Rectal smooth muscle tissue (tissue), 1 donor: ENCODE measurements around the gene DNAJC5.
"Not testable (repeated sequence)": the region's sequence is repeated elsewhere in the genome, so short reads cannot be mapped to it uniquely, and the experiment has no call there.

Source experiments
- H3K27ac ChIP-seq: one replicate; pipeline ENCODE4 v1.7.0; 2013; ENCODE audit warnings: low read depth, low read length, inconsistent platforms
- H3K27me3 ChIP-seq: one replicate; pipeline ENCODE4 v1.7.0; 2013; ENCODE audit warnings: low read length; ENCODE audit not compliant: control insufficient read depth, insufficient read depth
- H3K36me3 ChIP-seq: one replicate; pipeline ENCODE4 v1.7.0; 2013; ENCODE audit warnings: low read length; ENCODE audit not compliant: control insufficient read depth, insufficient read depth
- H3K4me1 ChIP-seq: one replicate; pipeline ENCODE4 v1.7.0; 2013; ENCODE audit warnings: low read length; ENCODE audit not compliant: control insufficient read depth, insufficient read depth
- H3K4me3 ChIP-seq: one replicate; pipeline ENCODE4 v1.7.0; 2013; ENCODE audit warnings: low read length
- H3K9ac ChIP-seq: one replicate; pipeline ENCODE4 v1.7.0; 2013; ENCODE audit warnings: low read length

DNAJC5 gene

DNA sequence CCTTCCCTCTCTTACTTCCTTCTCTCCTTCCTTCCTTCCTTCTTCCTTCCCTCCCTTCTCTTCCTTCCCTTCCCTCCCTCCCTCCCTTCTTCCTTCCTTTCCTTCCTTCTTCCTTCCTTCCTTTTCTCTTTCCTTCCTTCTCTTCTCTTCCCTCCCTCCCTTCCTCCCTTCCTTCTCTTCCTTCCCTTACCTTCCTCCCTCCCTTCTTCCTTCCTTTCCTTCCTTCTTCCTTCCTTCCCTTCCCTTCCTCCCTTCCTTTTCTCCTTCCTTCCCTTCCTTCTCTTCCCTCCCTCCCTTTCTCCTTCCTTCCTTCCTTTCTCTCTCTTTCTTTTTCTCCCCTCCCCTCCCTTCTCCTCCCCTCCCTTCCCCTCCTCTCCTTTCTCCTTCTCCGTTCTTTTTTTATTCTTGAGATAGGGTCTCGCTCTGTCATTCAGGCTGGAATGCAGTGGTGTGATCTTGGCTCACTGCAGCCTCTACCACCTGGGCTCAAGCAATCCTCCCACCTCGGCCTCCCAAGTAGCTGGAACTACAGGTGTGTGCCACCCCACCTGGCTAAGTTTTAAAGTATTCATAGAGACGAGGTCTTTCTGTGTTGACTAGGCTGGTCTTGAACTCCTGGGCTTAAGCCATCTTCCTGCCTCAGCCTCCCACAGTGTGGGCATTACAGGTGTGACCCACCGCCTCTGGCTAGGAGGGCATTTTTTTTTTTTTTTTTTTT lies 75.9 kb downstream of the DNAJC5 start:
- no peaks in the 10 kb centered on the region for H3K36me3 ChIP-seq
- H3K27me3 ChIP-seq = no peaks in the 10 kb centered on the region
- peaks cover 6% of the 10 kb centered on the region for H3K4me1 ChIP-seq
- H3K9ac ChIP-seq = no peak overlapping the region
- H3K4me3 ChIP-seq = no peak overlapping the region
- no peak overlapping the region for H3K27ac ChIP-seq

DNA sequence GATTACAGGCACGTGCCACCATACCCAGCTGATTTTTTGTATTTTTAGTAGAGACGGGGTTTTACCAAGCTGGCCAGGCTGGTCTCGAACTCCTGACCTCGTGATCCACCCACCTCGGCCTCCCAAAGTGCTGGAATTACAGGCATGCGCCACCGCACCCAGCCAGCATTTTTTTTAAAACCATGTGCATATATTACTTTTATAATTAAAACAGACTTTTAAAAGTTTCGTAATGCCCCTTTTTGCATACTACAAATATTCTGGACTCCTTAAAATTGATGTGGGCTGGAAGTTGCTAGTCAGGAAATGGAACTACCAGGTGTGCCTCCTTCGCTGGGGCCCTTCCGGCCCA lies 77.0 kb downstream of the DNAJC5 start:
- not testable (repeated sequence) for H3K27ac ChIP-seq, H3K27me3 ChIP-seq, H3K4me1 ChIP-seq

DNA sequence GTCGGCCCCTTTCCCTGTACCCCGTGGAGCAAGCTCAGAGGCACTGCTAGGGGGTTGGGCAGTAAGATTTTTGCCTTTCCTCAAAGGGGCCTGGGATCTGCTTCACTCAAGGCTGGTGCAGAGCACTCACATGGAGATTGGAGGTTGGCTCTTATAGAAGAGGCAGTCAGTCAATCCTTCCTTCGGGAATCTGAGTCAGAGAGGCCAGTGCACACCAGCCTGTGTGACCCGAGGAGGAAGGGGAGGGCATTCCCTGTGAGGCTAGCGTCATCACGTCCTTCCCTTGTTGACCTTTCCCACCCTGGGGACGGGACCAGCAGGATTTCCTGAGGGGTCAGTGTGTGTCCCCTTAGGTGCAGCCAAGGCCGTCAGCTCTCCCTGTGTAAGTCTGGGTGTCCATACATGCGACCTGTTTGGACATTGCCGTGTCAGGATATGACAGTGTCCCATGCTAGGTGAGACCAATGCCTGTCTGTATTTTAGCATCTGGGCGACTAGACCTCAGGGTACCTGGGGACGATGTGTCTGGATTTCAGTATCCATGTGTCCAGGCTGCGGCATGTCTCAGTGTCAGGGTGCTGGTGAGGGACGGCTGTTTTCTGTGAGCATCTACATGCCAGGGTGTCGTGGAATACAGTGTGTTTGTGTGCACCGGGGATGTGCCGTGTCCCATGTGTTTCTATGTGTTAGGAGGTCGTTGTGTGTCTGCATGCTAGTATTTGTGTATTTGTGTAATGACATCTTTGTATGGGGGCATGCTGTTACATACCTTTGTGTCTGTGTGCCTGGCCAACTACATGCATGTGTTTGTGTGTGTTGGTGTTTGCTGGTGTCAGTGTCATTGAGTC lies 77.6 kb downstream of the DNAJC5 start:
- H3K9ac ChIP-seq = no peak overlapping the region
- no peak overlapping the region for H3K27ac ChIP-seq
- H3K27me3 ChIP-seq = no peaks in the 10 kb centered on the region
- peaks cover 6% of the 10 kb centered on the region for H3K4me1 ChIP-seq
- H3K36me3 ChIP-seq = no peaks in the 10 kb centered on the region
- H3K4me3 ChIP-seq = no peak overlapping the region

More for the DNA sequence above, 77.0 kb downstream of the DNAJC5 start:
- H3K4me3 ChIP-seq, H3K36me3 ChIP-seq, H3K9ac ChIP-seq: not testable (repeated sequence)

DNA sequence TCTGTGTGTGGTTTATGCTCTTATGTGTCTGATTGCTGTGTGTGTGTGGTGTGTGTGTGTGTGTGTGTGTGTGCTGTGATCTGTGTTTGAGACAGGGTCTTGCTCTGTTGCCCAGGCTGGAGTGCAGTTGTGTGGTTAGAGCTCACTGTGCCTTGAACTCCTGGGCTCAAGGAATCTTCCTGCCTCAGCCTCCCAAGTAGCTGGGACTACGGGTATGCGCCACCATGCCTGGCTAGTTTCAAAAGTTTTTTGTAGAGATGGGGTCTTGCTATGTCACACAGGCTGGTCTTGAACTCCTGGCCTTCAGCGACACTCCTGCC lies 78.2 kb downstream of the DNAJC5 start:
- Histone ChIP-seq H3K4me1 (peaks cover 6% of the 10 kb centered on the region), H3K4me3 (no peak overlapping the region), H3K9ac (no peak overlapping the region), H3K27ac (no peak overlapping the region), H3K27me3 (no peaks in the 10 kb centered on the region), H3K36me3 (no peaks in the 10 kb centered on the region)

- peaks cover 4% of the 10 kb centered on the region for H3K4me1 ChIP-seq
- no peak overlapping the region for H3K27ac ChIP-seq
- no peak overlapping the region for H3K9ac ChIP-seq
- H3K36me3 ChIP-seq = no peaks in the 10 kb centered on the region
- no peaks in the 10 kb centered on the region for H3K27me3 ChIP-seq
- peak overlapping the region; percentile 35 for H3K4me3 ChIP-seq
Observed at GRCh38 chr20:63973636-63974401, 78.9 kb downstream of the DNAJC5 start.

- Histone ChIP-seq H3K9ac (no peak overlapping the region), H3K4me3 (no peak overlapping the region), H3K36me3 (no peaks in the 10 kb centered on the region), H3K27ac (no peak overlapping the region), H3K4me1 (peaks cover 2% of the 10 kb centered on the region), H3K27me3 (no peaks in the 10 kb centered on the region)
Observed at GRCh38 chr20:63974402-63975200, 79.7 kb downstream of the DNAJC5 start.

- not testable (repeated sequence) for H3K4me3 ChIP-seq, H3K27ac ChIP-seq, H3K36me3 ChIP-seq, H3K27me3 ChIP-seq, H3K9ac ChIP-seq, H3K4me1 ChIP-seq
Observed at GRCh38 chr20:63976511-63976910, 81.6 kb downstream of the DNAJC5 start.

GRCh38 chr20:63976980-63977738 lies 82.2 kb downstream of the DNAJC5 start:
- Histone ChIP-seq H3K4me3 (no peak overlapping the region), H3K27me3 (no peaks in the 10 kb centered on the region), H3K4me1 (peaks cover 4% of the 10 kb centered on the region), H3K36me3 (no peaks in the 10 kb centered on the region), H3K27ac (no peak overlapping the region), H3K9ac (no peak overlapping the region)

DNA sequence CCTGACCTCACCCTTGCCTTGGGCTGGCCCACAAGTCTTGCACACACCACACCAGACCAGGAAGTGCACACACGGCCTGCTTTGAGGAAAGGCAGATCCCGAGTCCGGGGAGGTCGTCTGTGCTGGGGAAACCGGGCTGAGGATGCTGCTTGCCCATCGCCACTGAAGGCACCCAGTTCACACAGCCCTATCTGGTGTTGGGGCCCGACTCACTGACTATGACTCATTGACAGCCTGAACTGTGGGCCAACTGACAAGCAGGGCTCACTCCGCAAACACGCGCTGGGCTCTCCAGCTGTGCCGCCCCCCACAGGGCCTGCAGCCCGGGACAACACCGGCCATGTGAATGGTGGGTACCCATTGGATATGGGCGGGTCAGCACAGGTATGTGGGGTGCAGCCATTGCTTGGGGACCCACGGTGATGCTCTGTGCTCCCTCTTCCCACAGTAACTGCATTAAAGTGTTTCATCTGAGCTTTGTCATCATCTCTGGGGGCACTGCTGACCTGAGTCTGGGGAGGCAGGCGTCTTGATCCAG lies 82.9 kb downstream of the DNAJC5 start:
- Histone ChIP-seq H3K27me3 (no peaks in the 10 kb centered on the region), H3K4me3 (no peak overlapping the region), H3K27ac (no peak overlapping the region), H3K9ac (no peak overlapping the region), H3K4me1 (peaks cover 4% of the 10 kb centered on the region), H3K36me3 (no peaks in the 10 kb centered on the region)

- Histone ChIP-seq H3K27me3 (no peaks in the 10 kb centered on the region), H3K9ac (no peak overlapping the region), H3K4me3 (peak overlapping the region; percentile 72), H3K27ac (no peak overlapping the region), H3K36me3 (no peaks in the 10 kb centered on the region), H3K4me1 (peaks cover 4% of the 10 kb centered on the region)
Observed at GRCh38 chr20:63978319-63979228, 83.6 kb downstream of the DNAJC5 start.

GRCh38 chr20:63979229-63979556 lies 84.3 kb downstream of the DNAJC5 start:
- no peaks in the 10 kb centered on the region for H3K27me3 ChIP-seq
- H3K36me3 ChIP-seq = no peaks in the 10 kb centered on the region
- peak overlapping the region; percentile 72 for H3K4me3 ChIP-seq
- peaks cover 4% of the 10 kb centered on the region for H3K4me1 ChIP-seq
- no peak overlapping the region for H3K27ac ChIP-seq
- H3K9ac ChIP-seq = no peak overlapping the region
